OCI-LY7 (cell line): ENCODE measurements around the gene NFX1. TPM values are rescaled to one million over a fixed set of nuclear protein-coding genes. Genes with fewer than 3 reads are reported as not detected.
"Not testable (repeated sequence)": the region's sequence is repeated elsewhere in the genome, so short reads cannot be mapped to it uniquely, and the experiment has no call there.

Experiments
- BruUV-seq: library from RNA; stranded (reverse); fragments of 400-500 nt; replicated peaks from 2 replicates; lab custom pipeline; 2021; lab: Mats Ljungman, UMichigan
- CTCF ChIA-PET: fragments of 300-600 bp; sonication (Branson Sonifier 250); formaldehyde crosslinking; loops from one replicate; lab custom pipeline; 2022; ENCODE audit warnings: antibody characterized with exemption; ENCODE audit not compliant: unreplicated experiment; lab: Charles Lee
- POLR2A ChIA-PET: fragments of 300-600 bp; sonication (Branson Sonifier 250); formaldehyde crosslinking; loops from one replicate; lab custom pipeline; 2022; ENCODE audit warnings: antibody characterized with exemption; lab: Charles Lee
- DNase-seq: peaks from one replicate; pipeline ENCODE4 v3.0.0-alpha.2; 2015; ENCODE audit warnings: low spot score
- H2AFZ ChIP-seq: fragments of 200-600 bp; sonication (generic), shearing (Covaris generic); 2 replicates; pipeline ENCODE4 v1.6.1; 2014; ENCODE audit warnings: mild to moderate bottlenecking, antibody characterized with exemption, low read length, moderate library complexity
- H3K27ac ChIP-seq: fragments of 200-600 bp; sonication (generic); 2 replicates; pipeline ENCODE4 v1.5.1; 2014; ENCODE audit warnings: mixed run types, low read depth, mild to moderate bottlenecking, moderate library complexity, low read length, inconsistent platforms; ENCODE audit not compliant: poor library complexity, severe bottlenecking
- H3K36me3 ChIP-seq: fragments of 200-600 bp; sonication (generic); 2 replicates; pipeline ENCODE4 v1.6.1; 2014; ENCODE audit warnings: mild to moderate bottlenecking, antibody characterized with exemption, low read length, moderate library complexity, mixed read lengths; ENCODE audit not compliant: insufficient read depth
- H3K4me1 ChIP-seq: fragments of 200-600 bp; sonication (generic); 2 replicates; pipeline ENCODE4 v1.5.1; 2014; ENCODE audit warnings: mild to moderate bottlenecking, low read length; ENCODE audit not compliant: insufficient read depth, poor library complexity, severe bottlenecking
- H3K4me2 ChIP-seq: fragments of 200-600 bp; sonication (generic); 2 replicates; pipeline ENCODE4 v1.6.1; 2014; ENCODE audit warnings: mild to moderate bottlenecking, low read length
- H3K4me3 ChIP-seq: fragments of 200-600 bp; sonication (generic); 2 replicates; pipeline ENCODE4 v1.5.1; 2014; ENCODE audit warnings: mild to moderate bottlenecking, low read depth, low read length; ENCODE audit not compliant: poor library complexity, severe bottlenecking
- H3K79me2 ChIP-seq: fragments of 200-600 bp; sonication (generic); 2 replicates; pipeline ENCODE4 v1.6.1; 2016; ENCODE audit warnings: low read depth, mild to moderate bottlenecking, low read length, moderate library complexity, mixed read lengths; ENCODE audit not compliant: insufficient read depth
- H3K9me2 ChIP-seq: fragments of 200-600 bp; sonication (generic); 2 replicates; pipeline ENCODE4 v1.6.1; 2016; ENCODE audit warnings: mild to moderate bottlenecking, low read length, mixed read lengths; ENCODE audit not compliant: insufficient read depth
- H3K9me3 ChIP-seq: fragments of 200-600 bp; sonication (generic); 2 replicates; pipeline ENCODE4 v1.6.1; 2014; ENCODE audit warnings: mild to moderate bottlenecking, mixed run types, low read length, mixed read lengths
- H4K20me1 ChIP-seq: fragments of 200-600 bp; sonication (generic); 2 replicates; pipeline ENCODE4 v1.6.1; 2014; ENCODE audit warnings: mild to moderate bottlenecking, antibody characterized with exemption, low read length, moderate library complexity, mixed read lengths; ENCODE audit not compliant: insufficient read depth
- EZH2phosphoT487 ChIP-seq: fragments of 200-600 bp; sonication (generic); IDR thresholded peaks from 2 replicates; pipeline ENCODE4 v1.6.1; 2018; ENCODE audit warnings: low read depth, borderline replicate concordance, mild to moderate bottlenecking, mixed run types, antibody characterized with exemption, low read length, moderate library complexity, mixed read lengths
- intact Hi-C: fragments of 100-400 bp; cut with micrococcal nuclease; formaldehyde crosslinking; loops from one replicate; pipeline ENCODE4 v1.10.0; 2022; ENCODE audit not compliant: unreplicated experiment
- total RNA-seq, 2 experiments: library from RNA; depleted of rRNA in 1 of 2; stranded (reverse); fragments of >200 nt in 1 of 2; shearing (Covaris generic) in 1 of 2; gene quantifications; 2 replicates each; pipeline ENCODE4 v1.2.3, GENCODE V29; 2014 to 2022
- TF ChIP-seq, protein P1 (sequence below): fragments of 200-600 bp; sonication (generic); conservative IDR thresholded peaks from 2 replicates; pipeline ENCODE4 v1.5.1; 2014; ENCODE audit warnings: mild to moderate bottlenecking, antibody characterized with exemption, low read length, moderate library complexity, mixed read lengths

The NFX1 gene
- total RNA-seq, 2 experiments from 2014 or later: 32.3 to 58.3 TPM

DNA sequence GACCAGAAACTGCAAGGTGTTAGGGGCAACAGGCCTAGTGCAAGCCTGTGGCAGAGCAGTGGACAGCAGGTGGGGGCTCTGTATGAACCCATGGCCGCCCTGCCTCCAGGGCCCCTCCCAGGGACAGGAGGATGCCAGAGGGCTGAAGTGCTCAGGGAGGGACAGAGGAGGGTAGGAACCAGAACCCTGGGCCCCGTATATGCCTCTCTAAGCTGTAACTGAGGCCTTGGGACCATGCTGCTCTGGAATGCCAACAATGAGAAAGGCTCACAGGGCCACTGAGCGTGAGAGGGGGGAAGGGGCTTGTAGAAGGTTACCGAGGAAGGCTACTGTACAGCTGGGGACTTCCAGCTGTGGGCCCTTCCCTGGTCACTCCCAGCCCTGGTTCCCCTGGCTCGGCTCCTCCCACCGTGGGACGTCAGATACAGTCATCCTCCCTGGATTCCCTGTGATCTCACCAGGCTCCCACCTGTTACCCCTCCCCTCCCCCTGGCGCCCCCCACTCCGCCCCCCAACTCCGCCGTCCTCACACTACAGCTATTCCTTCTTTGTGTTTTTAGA, 91.0 kb downstream of the NFX1 start:
- Histone ChIP-seq H3K9me2 (no peaks in the 10 kb centered on the region), H2AFZ (no peak overlapping the region), H3K4me1 (no peaks in the 10 kb centered on the region), H3K27ac (no peak overlapping the region), H3K4me2 (no peak overlapping the region), H3K36me3 (no peaks in the 10 kb centered on the region), H3K4me3 (no peak overlapping the region), H3K79me2 (no peaks in the 10 kb centered on the region), H3K9me3 (no peaks in the 10 kb centered on the region), H4K20me1 (no peaks in the 10 kb centered on the region)
- intact Hi-C loops: no loop called here
- DNase-seq: no peak
- CTCF ChIA-PET: interaction anchor here (0.6 kb wide), 1 partner anchor 76 kb away, joined by 3 read pairs; no protein-coding TSS in a partner anchor
- POLR2A ChIA-PET: interaction anchor here (0.6 kb wide), 1 partner anchor 308 kb away, joined by 4 read pairs; no protein-coding TSS in a partner anchor
- no TSS peak for BruUV-seq
- no peak for TF ChIP-seq EZH2phosphoT487
- TF ChIP-seq, protein P1, sequence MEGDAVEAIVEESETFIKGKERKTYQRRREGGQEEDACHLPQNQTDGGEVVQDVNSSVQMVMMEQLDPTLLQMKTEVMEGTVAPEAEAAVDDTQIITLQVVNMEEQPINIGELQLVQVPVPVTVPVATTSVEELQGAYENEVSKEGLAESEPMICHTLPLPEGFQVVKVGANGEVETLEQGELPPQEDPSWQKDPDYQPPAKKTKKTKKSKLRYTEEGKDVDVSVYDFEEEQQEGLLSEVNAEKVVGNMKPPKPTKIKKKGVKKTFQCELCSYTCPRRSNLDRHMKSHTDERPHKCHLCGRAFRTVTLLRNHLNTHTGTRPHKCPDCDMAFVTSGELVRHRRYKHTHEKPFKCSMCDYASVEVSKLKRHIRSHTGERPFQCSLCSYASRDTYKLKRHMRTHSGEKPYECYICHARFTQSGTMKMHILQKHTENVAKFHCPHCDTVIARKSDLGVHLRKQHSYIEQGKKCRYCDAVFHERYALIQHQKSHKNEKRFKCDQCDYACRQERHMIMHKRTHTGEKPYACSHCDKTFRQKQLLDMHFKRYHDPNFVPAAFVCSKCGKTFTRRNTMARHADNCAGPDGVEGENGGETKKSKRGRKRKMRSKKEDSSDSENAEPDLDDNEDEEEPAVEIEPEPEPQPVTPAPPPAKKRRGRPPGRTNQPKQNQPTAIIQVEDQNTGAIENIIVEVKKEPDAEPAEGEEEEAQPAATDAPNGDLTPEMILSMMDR: no peak

DNA sequence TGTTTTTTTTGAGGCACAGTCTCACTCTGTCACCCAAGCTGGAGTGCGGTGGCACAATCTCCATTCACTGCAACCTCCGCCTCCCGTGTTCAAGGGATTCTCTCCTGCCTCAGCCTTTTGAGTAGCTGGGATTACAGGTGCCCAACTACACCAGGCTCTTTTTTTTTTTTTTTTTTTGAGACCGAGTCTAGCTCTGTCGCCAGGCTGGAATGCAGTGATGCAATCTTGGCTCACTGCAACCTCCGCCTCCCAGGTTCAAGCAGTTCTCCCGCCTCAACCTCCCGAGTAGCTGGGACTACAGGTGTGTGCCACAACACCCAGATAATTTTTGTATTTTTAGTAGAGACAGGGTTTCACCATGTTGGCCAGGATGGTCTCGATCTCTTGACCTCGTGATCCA, 92.1 kb downstream of the NFX1 start:
- BruUV-seq, H3K79me2 ChIP-seq, H4K20me1 ChIP-seq, H3K4me2 ChIP-seq, DNase-seq, H3K36me3 ChIP-seq, H3K4me3 ChIP-seq, CTCF ChIA-PET, H3K27ac ChIP-seq, H2AFZ ChIP-seq, H3K9me3 ChIP-seq, POLR2A ChIA-PET, intact Hi-C loops, H3K4me1 ChIP-seq, H3K9me2 ChIP-seq: not testable (repeated sequence)

DNA sequence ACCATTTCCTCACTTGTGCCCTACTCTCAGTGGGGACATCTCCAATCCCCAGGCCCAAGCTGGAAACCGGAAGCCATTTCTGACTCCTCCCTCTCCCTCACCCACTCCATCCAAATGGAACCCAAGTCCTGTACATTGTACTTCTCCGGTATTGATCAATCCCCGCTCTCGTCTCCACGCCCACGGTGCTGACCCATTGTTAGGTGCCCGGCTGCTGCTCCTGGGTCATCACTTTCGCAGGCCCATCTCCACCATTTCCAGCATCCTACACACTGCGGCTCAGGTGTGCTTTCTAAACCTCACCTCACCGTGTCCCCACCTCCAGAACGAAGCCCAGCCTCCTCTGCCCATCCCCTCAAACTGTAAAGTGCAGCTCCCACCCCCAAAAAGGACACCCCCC, 93.1 kb downstream of the NFX1 start:
- intact Hi-C loops, H3K9me2 ChIP-seq, BruUV-seq: not testable (repeated sequence)

DNA sequence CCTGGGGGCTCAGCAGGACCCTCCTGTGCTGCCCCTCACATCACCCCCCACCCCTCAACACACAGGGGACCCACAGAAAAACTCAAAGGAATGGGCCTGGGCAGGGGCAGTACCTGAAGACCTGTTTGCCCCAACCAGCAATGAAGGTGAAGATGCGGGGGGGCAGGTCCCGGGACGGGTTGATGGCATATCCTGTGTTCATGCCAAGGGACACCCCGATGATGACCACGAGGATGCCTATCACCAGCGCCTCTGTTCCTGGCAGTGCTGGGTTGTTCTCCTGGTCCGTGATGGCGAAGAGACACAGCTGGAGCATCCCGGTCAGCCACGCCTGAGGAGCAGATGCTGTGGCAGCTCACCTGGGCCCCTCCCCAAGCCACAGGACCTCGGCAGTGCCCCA, 95.2 kb downstream of the NFX1 start:
- intact Hi-C loops, H3K4me3 ChIP-seq, H3K9me2 ChIP-seq, H2AFZ ChIP-seq, H3K9me3 ChIP-seq, H4K20me1 ChIP-seq, DNase-seq, POLR2A ChIA-PET, H3K4me2 ChIP-seq, H3K36me3 ChIP-seq, BruUV-seq, H3K4me1 ChIP-seq, CTCF ChIA-PET, H3K79me2 ChIP-seq, H3K27ac ChIP-seq: not testable (repeated sequence)

More for the DNA sequence above, 93.1 kb downstream of the NFX1 start:
- H3K79me2 ChIP-seq, DNase-seq, H3K4me2 ChIP-seq, H3K36me3 ChIP-seq, H3K4me3 ChIP-seq, H2AFZ ChIP-seq, POLR2A ChIA-PET, H3K27ac ChIP-seq, H3K4me1 ChIP-seq, H4K20me1 ChIP-seq, H3K9me3 ChIP-seq: not testable (repeated sequence)
- CTCF ChIA-PET: interaction anchor here (0.6 kb wide), 1 partner anchor 266 kb away, joined by 5 read pairs; no protein-coding TSS in a partner anchor

DNA sequence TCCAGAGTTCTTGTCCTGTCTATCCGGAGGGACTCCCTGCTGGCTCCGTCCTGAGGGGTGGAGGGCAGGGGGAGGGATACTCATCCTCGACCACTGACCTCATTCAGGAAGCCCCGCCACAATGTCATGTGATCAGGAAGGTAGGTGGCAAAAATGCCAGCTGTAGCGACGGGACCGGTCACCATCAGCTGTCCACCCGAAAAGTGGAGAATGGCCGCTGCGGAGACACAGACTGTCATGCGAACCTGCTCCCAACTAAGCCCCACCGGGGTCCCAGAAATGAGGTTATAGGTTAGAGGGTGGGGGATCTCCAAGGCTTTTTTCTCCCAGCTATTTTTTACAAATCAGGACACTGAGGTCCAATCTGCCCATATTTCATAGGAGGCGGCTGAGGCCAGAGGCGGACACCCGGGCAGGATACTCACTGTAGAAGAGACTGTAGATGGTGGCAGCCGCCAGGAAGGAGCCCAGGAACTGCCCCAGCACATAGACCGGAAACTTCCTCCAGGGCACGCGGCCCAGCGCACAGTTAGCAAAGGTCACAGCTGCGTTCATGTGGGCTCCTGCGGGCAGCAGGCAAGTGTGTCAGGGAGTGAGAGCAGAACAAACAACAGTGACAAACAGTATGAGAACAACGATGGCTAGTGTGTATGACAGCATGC, 95.8 kb downstream of the NFX1 start:
- H3K79me2 ChIP-seq, H3K4me3 ChIP-seq, H4K20me1 ChIP-seq, DNase-seq, H3K36me3 ChIP-seq, CTCF ChIA-PET, H3K4me1 ChIP-seq, H2AFZ ChIP-seq, H3K27ac ChIP-seq, H3K9me3 ChIP-seq, intact Hi-C loops, H3K9me2 ChIP-seq, H3K4me2 ChIP-seq, BruUV-seq, POLR2A ChIA-PET: not testable (repeated sequence)
